Hematopoietic multipotent progenitor cell treated with erythropoietin and hydrocortisone succinate and interleukin-3 and kit ligand, for 17 days (in vitro differentiated cells): ENCODE data around the gene CD68.
"Not testable (repeated sequence)": the region's sequence is repeated elsewhere in the genome, so short reads cannot be mapped to it uniquely, and the experiment has no call there.

Experiments used
- DNase-seq: peaks from one replicate; pipeline ENCODE4 v3.0.0-alpha.2; 2015; ENCODE audit warnings: low spot score

Gene CD68

DNA sequence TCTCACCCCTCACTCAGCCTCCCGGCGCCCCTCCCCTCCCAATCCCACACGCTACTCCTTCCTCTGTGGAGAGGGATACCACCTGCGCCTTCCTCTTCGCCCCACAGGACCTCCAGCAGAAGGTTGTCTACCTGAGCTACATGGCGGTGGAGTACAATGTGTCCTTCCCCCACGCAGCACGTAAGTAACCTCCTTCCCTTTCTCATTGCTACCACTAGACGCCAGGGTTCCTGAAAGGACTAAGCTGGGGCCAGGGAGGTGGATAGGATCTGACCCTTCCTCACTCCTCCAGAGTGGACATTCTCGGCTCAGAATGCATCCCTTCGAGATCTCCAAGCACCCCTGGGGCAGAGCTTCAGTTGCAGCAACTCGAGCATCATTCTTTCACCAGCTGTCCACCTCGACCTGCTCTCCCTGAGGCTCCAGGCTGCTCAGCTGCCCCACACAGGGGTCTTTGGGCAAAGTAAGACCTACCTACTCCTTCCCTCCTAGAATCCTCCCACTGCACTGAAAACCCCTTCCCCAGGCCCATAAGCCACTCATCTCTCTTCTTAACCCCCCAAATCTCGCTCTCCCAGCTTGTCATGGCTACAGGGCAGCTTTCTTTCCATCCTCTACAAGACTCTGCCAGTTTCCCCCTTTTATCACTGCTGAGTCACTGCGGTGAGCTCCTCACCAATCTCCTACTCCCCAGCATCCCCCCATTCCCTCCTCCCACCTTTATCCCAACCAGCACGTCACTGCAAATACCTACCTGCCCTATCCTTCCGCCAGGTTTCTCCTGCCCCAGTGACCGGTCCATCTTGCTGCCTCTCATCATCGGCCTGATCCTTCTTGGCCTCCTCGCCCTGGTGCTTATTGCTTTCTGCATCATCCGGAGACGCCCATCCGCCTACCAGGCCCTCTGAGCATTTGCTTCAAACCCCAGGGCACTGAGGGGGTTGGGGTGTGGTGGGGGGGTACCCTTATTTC lies 1.5 kb downstream of the CD68 start:
- peak; percentile 64 for DNase-seq

DNA sequence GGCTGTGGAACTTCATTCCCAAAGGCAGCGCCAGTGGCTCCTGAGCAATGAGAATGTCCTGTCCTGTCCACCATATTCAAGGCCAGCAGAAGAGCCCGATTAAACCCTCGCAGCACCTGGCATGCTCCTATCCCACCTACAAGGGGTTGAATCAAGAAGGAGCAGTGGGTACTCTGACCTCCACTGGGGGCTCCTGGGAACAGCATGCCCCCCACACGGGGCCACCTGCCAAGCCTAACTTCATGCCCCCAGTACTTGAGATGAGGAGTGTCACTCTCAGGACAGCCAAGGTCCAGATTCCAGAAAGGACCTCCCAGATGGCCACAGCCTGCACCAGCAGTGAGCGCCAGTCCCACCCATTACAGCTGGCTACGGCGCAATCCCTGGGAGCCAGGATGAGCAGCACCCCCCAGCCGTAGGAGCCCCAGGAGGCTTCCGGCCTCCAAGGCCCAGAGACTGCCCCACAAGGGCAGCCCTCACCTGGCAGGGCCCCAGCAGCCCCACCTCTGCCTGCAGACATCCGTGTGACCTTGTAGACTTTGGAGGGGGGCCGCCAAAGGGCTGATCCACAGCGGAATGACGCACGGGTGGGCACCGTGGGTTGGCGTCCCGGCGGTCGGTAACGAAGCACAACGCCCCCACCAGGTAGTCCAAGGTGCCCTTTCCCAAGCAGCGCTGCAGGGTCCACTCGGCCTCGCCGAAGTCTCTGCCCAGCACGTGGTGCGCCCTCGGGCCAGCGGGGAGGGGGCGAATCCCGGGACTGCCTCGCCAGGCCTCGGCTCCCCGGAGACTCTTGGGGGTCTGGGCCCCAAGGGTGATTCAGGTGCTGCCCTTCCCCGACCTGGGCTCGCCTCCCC lies 3.2 kb downstream of the CD68 start:
- no peak for DNase-seq

DNA sequence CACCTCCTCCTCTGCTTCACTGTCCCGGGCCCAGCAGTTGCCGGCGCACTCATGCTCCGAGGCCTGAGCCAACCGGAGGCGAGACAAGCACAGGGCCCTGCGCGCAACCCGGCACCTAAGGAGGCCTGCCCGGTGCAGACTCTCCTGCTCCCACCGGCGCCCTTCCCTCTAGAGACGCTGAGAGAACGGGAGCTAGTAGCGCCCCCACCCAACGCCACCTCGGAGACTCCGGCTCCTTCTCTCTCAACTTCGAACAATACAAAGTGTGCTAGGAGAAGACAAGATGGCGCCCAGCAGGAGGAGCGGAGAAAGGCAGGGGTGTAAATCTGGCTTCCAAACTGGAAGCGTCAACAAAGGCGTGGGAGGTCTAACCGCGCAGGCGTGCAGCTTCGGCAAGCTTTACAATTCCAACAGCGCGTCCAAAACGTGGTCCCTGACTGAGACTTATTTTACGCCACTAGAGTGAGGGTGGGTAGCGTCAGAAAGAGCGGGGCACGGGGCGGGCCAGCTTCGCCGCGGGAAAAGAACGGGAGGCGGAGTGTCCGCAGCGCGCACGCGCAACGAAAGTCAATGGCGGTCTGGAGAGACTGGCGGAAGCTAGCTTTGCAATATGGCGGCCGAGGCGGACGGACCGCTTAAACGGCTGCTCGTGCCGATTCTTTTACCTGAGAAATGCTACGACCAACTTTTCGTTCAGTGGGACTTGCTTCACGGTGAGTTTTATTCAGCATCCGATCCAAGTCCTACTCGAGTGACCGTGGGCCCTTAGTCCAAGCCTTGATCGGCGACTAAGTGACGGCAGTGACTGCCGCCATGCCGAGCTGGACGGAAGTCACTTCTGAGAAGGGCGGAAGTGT lies 4.0 kb downstream of the CD68 start, which contains the start of gene MPDU1:
Gene MPDU1, plus strand, starts transcription at position 600 of the 857 bp plus-strand sequence. Its CDS starts 11 bp downstream, at position 611.
- DNase-seq, result peak; percentile 93

GRCh38 chr17:7586673-7587419 lies 7.4 kb downstream of the CD68 start:
- peak; percentile 68 for DNase-seq

DNA sequence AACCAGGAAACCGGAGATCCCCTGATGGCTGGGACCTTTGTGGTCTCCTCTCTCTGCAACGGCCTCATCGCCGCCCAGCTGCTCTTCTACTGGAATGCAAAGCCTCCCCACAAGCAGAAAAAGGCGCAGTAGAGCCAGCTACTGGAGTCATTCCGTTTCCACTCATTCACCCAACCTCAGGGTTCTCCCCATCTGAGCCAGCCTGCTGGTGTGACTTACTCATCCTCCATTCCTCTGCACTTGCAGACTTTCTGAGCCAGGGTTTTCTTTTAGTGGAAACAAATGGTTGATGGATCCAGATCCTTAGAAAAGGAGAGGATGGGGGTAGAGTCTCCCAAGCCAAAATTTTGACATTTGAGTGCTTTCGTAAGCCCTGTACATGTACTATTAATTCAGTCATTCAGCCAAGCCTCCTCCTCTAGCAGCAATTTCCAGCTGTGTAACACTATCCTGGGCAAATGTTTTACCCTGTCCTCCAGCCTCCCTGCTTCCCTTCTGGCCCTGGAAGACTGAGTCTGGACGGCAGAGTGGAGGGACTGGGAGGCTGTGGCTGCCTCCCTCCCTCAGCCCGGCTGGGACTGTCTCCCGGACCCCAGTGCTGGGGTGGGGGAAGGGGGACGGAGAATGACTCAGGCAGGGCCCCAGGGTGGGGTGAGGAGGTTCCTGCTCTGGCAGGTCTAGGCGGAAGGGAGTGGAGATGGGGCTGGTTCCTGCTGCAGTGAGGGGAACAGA lies 8.1 kb downstream of the CD68 start:
- no peak for DNase-seq

- no peak for DNase-seq
These were observed 9.2 kb downstream of the CD68 start for GRCh38 chr17:7588553-7589203.

- DNase-seq, result peak; percentile 84
These were observed 9.9 kb downstream of the CD68 start for GRCh38 chr17:7589204-7589868.

- DNase-seq, result no peak
These were observed 10.7 kb downstream of the CD68 start, which contains the start of gene SOX15 for GRCh38 chr17:7589891-7590691. Gene SOX15 (minus strand): TSS chr17:7590094. CDS start chr17:7589676, 418 bp downstream.

DNA sequence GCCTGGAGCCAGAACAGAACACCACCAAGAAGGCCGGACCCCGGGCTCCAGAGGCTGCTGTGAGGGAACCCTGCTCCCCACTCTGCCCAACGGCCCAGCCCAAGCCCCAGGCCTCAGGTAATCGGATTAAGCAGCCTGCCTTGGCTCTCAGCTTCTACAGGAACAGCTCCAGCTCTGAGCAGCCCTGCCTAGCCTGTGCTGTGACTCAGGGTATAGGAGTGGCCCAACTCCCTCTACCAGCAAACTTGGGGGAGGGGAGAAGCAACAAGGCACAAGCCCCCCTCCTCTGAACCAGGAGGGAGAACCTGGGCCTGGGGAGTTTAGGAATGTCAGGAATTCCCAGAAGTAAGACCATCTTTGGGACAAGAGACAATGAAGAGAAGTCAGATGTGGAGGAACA lies 11.3 kb downstream of the CD68 start:
- DNase-seq, result no peak

- DNase-seq, result no peak
These were observed 12.2 kb downstream of the CD68 start for GRCh38 chr17:7591596-7591995.

DNA sequence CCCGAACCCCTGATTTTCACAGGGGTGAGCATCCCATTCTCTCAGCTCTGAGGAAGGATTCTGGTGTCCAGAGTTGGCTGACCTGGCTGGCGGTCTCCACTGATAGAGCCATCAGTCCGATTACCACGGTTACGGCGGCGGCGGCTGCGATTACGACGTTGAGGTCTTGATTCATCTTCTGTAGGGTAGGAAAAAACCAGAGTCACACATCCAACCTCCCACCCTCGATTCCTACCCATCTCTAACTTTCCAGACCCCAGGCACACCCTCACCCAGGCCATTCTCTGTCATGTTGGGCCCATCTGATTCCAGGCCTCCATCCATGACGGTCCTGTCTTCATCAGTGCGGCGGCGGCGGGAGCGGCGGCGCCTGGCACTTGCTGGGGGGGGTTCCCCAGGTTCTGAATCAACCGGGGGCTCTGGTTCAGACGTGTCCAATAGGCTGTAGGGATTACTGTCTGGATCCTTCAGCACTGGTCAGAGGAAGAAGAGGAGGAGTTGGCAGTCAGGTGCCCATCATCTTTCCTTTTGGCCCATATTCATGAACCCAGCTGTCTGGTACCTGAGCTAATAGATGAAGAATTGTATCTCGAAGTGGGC lies 13.1 kb downstream of the CD68 start:
- no peak for DNase-seq

- no peak for DNase-seq
These were observed 13.9 kb downstream of the CD68 start for GRCh38 chr17:7593296-7593695.

DNA sequence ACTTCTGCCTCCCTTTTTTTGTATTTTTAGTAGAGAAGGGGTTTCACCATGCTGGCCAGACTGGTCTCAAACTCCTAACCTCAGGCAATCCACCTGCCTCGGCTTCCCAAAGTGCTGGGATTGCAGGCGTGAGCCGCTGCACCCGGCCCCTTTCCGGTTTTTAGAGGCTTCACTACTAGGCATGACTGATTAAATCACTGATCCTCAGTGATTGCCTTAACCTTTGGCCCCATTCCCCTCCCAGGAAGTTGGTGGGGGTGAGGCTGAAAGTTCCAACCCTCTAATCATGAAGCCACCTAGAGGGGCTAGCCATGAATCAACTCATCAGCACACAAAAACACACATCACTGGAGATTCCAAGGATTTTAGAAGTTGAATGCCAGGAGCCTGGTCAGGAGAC lies 18.1 kb downstream of the CD68 start:
- not testable (repeated sequence) for DNase-seq

DNA sequence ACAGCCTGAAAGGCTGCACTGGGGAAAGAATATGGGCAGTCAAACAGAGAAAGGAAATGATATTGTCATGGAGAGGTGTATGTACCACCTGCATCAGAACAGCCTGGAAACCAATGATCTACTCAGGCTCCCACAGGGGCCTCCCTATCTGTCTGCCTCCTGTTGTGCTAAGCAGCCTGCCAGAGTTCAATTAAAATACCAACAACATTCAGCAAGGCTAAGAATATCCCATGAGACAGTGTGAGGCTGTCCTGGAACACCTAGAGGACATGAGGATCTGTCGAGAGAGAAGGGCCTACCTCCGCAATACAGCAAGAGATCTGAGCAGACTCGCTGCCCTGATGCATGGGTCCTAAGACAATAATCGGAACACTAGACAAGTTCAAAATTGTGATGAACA lies 26.8 kb downstream of the CD68 start:
- no peak for DNase-seq

DNA sequence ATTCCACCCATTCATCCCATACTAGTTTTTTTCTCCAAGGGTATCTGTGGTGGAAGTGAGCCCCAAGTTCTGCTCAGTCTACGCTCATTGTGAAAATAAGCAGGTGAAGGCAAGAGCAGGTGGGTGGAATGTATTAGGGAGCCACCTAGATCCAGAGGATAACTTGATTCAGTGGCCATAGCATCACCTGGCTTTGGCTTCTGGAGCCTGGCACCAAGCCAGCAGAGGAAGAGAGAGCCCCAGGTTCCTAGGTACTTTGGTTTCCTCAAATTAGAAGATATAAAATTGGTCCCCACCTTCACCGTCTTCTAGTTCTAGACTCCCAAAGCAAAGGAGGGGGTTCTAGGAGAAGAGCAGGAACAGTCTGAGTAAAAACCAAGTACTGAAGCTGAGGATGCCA lies 31.2 kb downstream of the CD68 start:
- DNase-seq, result no peak

- peak; percentile 28 for DNase-seq
These were observed 32.3 kb downstream of the CD68 start for GRCh38 chr17:7611635-7612293.

- no peak for DNase-seq
These were observed 32.8 kb downstream of the CD68 start for GRCh38 chr17:7612294-7612640.
